Calu3 (cell line): ENCODE measurements around the gene DDA1. TPM values are rescaled to one million over a fixed set of nuclear protein-coding genes. Genes with fewer than 3 reads are reported as not detected.

Experiments
- BruUV-seq: library from RNA; stranded (reverse); fragments of 400-500 nt; replicated peaks from 2 replicates; lab custom pipeline; 2021; lab: Mats Ljungman, UMichigan
- CTCF ChIA-PET: fragments of 300-600 bp; sonication (Branson Sonifier 250); formaldehyde crosslinking; loops from one replicate; lab custom pipeline; 2022; ENCODE audit warnings: antibody characterized with exemption; lab: Charles Lee
- DNase-seq: peaks from one replicate; pipeline ENCODE4 v3.0.0; 2022
- H3K27ac Mint-ChIP-seq: one replicate; pipeline ENCODE4 v1.8.0; 2022; ENCODE audit warnings: mixed read lengths; ENCODE audit not compliant: unreplicated experiment
- H3K27me3 Mint-ChIP-seq: one replicate; pipeline ENCODE4 v1.8.0; 2022; ENCODE audit warnings: mixed read lengths; ENCODE audit not compliant: unreplicated experiment
- H3K36me3 Mint-ChIP-seq: one replicate; pipeline ENCODE4 v1.8.0; 2022; ENCODE audit warnings: mild to moderate bottlenecking, moderate library complexity, mixed read lengths; ENCODE audit not compliant: insufficient read depth, unreplicated experiment
- H3K4me1 Mint-ChIP-seq: one replicate; pipeline ENCODE4 v1.8.0; 2022; ENCODE audit warnings: mild to moderate bottlenecking, low read depth, mixed read lengths; ENCODE audit not compliant: unreplicated experiment
- H3K4me3 Mint-ChIP-seq: one replicate; pipeline ENCODE4 v1.8.0; 2022; ENCODE audit warnings: mild to moderate bottlenecking, low read depth, moderate library complexity, mixed read lengths; ENCODE audit not compliant: unreplicated experiment
- H3K9me3 Mint-ChIP-seq: one replicate; pipeline ENCODE4 v1.8.0; 2022; ENCODE audit warnings: low read depth, mixed read lengths; ENCODE audit not compliant: unreplicated experiment
- intact Hi-C: fragments of 100-400 bp; cut with micrococcal nuclease; formaldehyde crosslinking; loops from one replicate; pipeline ENCODE4 v1.10.0; 2022; ENCODE audit not compliant: unreplicated experiment
- total RNA-seq: library from RNA; stranded (reverse); gene quantifications from 2 replicates; pipeline ENCODE4 v1.2.3, GENCODE V29; 2022
- TF ChIP-seq, protein P1 (sequence below): fragments of 200-600 bp; IDR thresholded peaks from one replicate; pipeline ENCODE4 v1.8.0; 2022; ENCODE audit warnings: antibody characterized with exemption; ENCODE audit not compliant: unreplicated experiment

The DDA1 gene
- total RNA-seq, 1 experiment from 2014 or later = 50.8 TPM

DNA sequence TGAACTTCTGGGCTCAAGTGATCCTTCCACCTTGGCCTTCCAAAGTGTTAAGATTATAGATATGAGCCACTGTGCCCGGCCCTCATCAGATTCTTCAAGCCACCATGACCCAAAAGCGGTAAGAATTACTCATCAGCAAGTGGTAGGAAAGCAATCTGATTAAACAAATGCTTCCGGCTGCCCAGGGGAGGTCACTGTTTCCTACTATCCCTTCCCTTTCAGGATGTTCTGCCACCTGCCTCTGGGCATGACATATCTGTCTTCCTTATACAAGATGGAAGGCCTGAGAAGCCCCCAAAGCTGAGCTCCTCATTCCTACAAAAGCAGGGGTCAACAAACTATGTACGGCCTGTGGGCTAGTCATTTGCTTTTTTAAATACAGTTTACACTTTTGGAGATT, 13.1 kb upstream of the DDA1 start:
- DNase-seq = peak; percentile 27
- Mint-ChIP-seq H3K27me3 (no peaks in the 10 kb centered on the region), H3K9me3 (no peaks in the 10 kb centered on the region), H3K27ac (no peak overlapping the region), H3K4me3 (no peak overlapping the region), H3K4me1 (no peaks in the 10 kb centered on the region), H3K36me3 (peaks cover 11% of the 10 kb centered on the region)
- intact Hi-C loops = no loop called here
- TF ChIP-seq, protein P1, sequence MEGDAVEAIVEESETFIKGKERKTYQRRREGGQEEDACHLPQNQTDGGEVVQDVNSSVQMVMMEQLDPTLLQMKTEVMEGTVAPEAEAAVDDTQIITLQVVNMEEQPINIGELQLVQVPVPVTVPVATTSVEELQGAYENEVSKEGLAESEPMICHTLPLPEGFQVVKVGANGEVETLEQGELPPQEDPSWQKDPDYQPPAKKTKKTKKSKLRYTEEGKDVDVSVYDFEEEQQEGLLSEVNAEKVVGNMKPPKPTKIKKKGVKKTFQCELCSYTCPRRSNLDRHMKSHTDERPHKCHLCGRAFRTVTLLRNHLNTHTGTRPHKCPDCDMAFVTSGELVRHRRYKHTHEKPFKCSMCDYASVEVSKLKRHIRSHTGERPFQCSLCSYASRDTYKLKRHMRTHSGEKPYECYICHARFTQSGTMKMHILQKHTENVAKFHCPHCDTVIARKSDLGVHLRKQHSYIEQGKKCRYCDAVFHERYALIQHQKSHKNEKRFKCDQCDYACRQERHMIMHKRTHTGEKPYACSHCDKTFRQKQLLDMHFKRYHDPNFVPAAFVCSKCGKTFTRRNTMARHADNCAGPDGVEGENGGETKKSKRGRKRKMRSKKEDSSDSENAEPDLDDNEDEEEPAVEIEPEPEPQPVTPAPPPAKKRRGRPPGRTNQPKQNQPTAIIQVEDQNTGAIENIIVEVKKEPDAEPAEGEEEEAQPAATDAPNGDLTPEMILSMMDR = no peak
- CTCF ChIA-PET = no interaction called here
- no TSS peak for BruUV-seq

DNA sequence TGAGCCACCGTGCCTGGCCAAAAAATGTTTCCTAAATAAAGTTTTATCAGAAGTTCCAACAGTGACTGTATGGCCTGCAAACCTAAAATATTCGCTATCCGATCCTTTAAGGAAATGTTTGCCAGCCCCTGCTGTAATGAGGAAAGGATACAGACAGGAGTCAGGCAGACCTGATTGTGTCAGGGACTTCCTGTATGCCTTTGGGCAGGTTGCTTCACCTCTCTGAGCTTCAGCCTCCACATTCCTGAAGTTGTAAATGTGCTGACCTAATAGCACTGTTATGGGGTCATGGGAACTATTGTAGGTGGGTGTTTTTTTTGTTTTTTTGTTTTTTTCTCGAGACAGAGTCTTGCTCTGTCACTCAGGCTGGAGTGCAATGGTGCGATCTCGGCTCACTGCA, 12.4 kb upstream of the DDA1 start:
- H3K4me1 Mint-ChIP-seq = no peaks in the 10 kb centered on the region
- no TSS peak for BruUV-seq
- DNase-seq = no peak

DNA sequence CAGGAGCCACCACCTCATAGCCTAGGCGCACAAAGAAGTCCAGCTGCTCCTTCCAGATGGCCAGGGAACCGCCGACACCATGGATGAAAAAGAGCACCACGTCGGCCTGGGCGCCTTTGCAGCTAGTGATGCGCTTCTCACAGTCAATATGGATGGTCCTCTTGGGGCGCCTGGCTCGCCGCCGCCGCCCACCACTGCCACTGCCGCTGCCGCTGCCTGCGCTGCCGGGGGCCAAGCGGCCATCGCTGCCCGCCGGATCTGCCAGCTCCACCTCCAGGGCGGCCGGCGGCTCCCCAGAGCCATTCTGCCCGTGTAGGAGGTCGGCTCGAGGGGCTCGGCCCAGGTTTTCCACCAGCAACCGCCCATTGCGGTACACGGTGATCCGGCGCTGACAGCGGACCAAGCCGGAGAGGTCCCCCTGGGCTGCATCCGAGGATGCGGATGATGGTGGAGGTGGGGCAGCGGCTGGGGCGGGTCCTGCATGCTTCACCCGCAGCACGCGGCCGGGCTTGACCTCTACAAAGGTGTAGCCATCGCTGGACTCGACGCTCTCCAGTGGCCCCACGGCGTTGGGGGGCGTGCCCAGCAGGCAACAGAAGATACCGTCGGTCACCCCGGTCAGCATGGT, 8.3 kb upstream of the DDA1 start:
- CTCF ChIA-PET = no interaction called here

More for the DNA sequence above, 12.4 kb upstream of the DDA1 start:
- Mint-ChIP-seq H3K4me3 (no peak overlapping the region), H3K27ac (no peak overlapping the region), H3K27me3 (no peaks in the 10 kb centered on the region), H3K36me3 (peaks cover 11% of the 10 kb centered on the region), H3K9me3 (no peaks in the 10 kb centered on the region)
- CTCF ChIA-PET = interaction anchor here (0.6 kb wide), 1 partner anchor 189 kb away, joined by 3 read pairs; no protein-coding TSS in a partner anchor
- TF ChIP-seq, protein P1 = no peak
- intact Hi-C loops = no loop called here

GRCh38 chr19:17302391-17303166, 6.8 kb upstream of the DDA1 start:
- TF ChIP-seq, protein P1 = no peak
- CTCF ChIA-PET = interaction anchor here (0.6 kb wide), 1 partner anchor 20 kb away, joined by 3 read pairs; no protein-coding TSS in a partner anchor
- DNase-seq = no peak
- no TSS peak for BruUV-seq
- intact Hi-C loops = no loop called here
- no peaks in the 10 kb centered on the region for H3K9me3 Mint-ChIP-seq
- no peak overlapping the region for H3K27ac Mint-ChIP-seq
- H3K4me1 Mint-ChIP-seq = peaks cover 11% of the 10 kb centered on the region
- H3K4me3 Mint-ChIP-seq = peak overlapping the region; percentile 58
- H3K36me3 Mint-ChIP-seq = peaks cover 28% of the 10 kb centered on the region
- H3K27me3 Mint-ChIP-seq = no peaks in the 10 kb centered on the region

More for the DNA sequence above, 8.3 kb upstream of the DDA1 start:
- Mint-ChIP-seq H3K27me3 (no peaks in the 10 kb centered on the region), H3K4me3 (no peak overlapping the region), H3K9me3 (no peaks in the 10 kb centered on the region), H3K27ac (no peak overlapping the region), H3K4me1 (peaks cover 9% of the 10 kb centered on the region), H3K36me3 (peaks cover 24% of the 10 kb centered on the region)
- intact Hi-C loops = no loop called here
- TF ChIP-seq, protein P1 = no peak
- BruUV-seq = no TSS peak
- DNase-seq = no peak
